HCT116 (cell line): Measurements from ENCODE around the gene MZB1. TPM values are rescaled to one million over a fixed set of nuclear protein-coding genes. Genes with fewer than 3 reads are reported as not detected.

Source experiments
- ATAC-seq: fragments of 200-7000 bp; cut with Tn5 transposase; 2 replicates; pipeline ENCODE4 v1.9.1; 2020; ENCODE audit warnings: mild to moderate bottlenecking, moderate library complexity
- BruUV-seq: library from RNA; stranded (reverse); fragments of 400-500 nt; replicated peaks from 2 replicates; lab custom pipeline; 2021; lab: Mats Ljungman, UMichigan
- CTCF ChIA-PET: fragments of 300-600 bp; sonication (Branson Sonifier 250); formaldehyde crosslinking; loops from one replicate; lab custom pipeline; 2021; ENCODE audit warnings: antibody characterized with exemption; lab: Charles Lee
- POLR2A ChIA-PET: fragments of 300-600, 350-600 bp; sonication (Branson Sonifier 250); formaldehyde crosslinking; loops from one replicate; lab custom pipeline; 2021; ENCODE audit warnings: antibody characterized with exemption; lab: Charles Lee
- RAD21 ChIA-PET, 2 experiments: fragments of 300-600 bp; sonication (Branson Sonifier 250); formaldehyde crosslinking; loops; one replicate each; lab custom pipeline; 2023; ENCODE audit warnings: low total read pairs in 2 of 2; ENCODE audit not compliant: uncharacterized antibody in 2 of 2, unreplicated experiment in 2 of 2, low non-redundant PET in 1 of 2; lab: Charles Lee
- DNase-seq: peaks from one replicate; pipeline ENCODE4 v3.0.0-alpha.2; 2010; ENCODE audit warnings: low read depth, low spot score
- H2AFZ ChIP-seq: fragments of 200-600 bp; shearing (Covaris generic), sonication (generic); 2 replicates; pipeline ENCODE4 v1.6.1; 2017; ENCODE audit warnings: low read depth, mixed run types, mixed read lengths, antibody characterized with exemption, low read length; ENCODE audit not compliant: poor library complexity, severe bottlenecking
- H3K27ac ChIP-seq: 2 replicates; pipeline ENCODE4 v1.5.1; 2012; ENCODE audit warnings: low read depth, low read length
- H3K27me3 ChIP-seq: fragments of 200-600 bp; sonication (generic); 2 replicates; pipeline ENCODE4 v1.6.1; 2016; ENCODE audit warnings: mixed run types, low read length, mixed read lengths; ENCODE audit not compliant: insufficient read depth
- H3K36me3 ChIP-seq, 2 experiments: fragments of 200-500 bp in 1 of 2; fragments of 200-600 bp in 1 of 2; sonication (Bioruptor generic) in 1 of 2; sonication (generic) in 1 of 2; 2 replicates each; pipeline versions ENCODE4 v1.5.1 to v1.6.1; 2014 to 2016; ENCODE audit warnings: low read length in 2 of 2, inconsistent platforms in 1 of 2, mixed read lengths in 1 of 2, mixed run types in 1 of 2; ENCODE audit not compliant: insufficient read depth in 2 of 2, control insufficient read depth in 1 of 2
- H3K4me1 ChIP-seq, 2 experiments: fragments of 200-600 bp in 1 of 2; sonication (generic) in 1 of 2; 2 replicates each; pipeline versions ENCODE4 v1.5.1 to v1.6.1; 2012 to 2017; ENCODE audit warnings: low read length in 2 of 2, inconsistent platforms in 1 of 2, mild to moderate bottlenecking in 1 of 2, mixed read lengths in 1 of 2, mixed run types in 1 of 2, moderate library complexity in 1 of 2; ENCODE audit not compliant: insufficient read depth in 2 of 2, control insufficient read depth in 1 of 2
- H3K4me2 ChIP-seq: fragments of 200-600 bp; sonication (generic); 2 replicates; pipeline ENCODE4 v1.6.1; 2017; ENCODE audit warnings: mixed run types, low read length, mixed read lengths
- H3K4me3 ChIP-seq, 2 experiments: fragments of 200-600 bp in 1 of 2; sonication (generic) in 1 of 2; replicated peaks in 1 of 2; 2 replicates each; pipeline ENCODE4 v1.5.1; 2011 to 2016; ENCODE audit warnings: low read length in 2 of 2, control low read depth in 1 of 2, low read depth in 1 of 2, mild to moderate bottlenecking in 1 of 2, mixed read lengths in 1 of 2, mixed run types in 1 of 2
- H3K79me2 ChIP-seq: fragments of 200-600 bp; sonication (generic); 2 replicates; pipeline ENCODE4 v1.6.1; 2017; ENCODE audit warnings: mild to moderate bottlenecking, mixed run types, low read length, moderate library complexity, mixed read lengths; ENCODE audit not compliant: insufficient read depth
- H3K9ac ChIP-seq: fragments of 200-600 bp; sonication (generic); 2 replicates; pipeline ENCODE4 v1.6.1; 2016; ENCODE audit warnings: low read length, mixed read lengths
- H3K9me2 ChIP-seq: fragments of 200-600 bp; sonication (generic), shearing (Covaris generic); 2 replicates; pipeline ENCODE4 v1.6.1; 2017; ENCODE audit warnings: mixed run types, mild to moderate bottlenecking, moderate library complexity; ENCODE audit not compliant: insufficient read depth
- H3K9me3 ChIP-seq, 2 experiments: fragments of 200-500 bp in 1 of 2; fragments of 200-600 bp in 1 of 2; sonication (Bioruptor generic) in 1 of 2; sonication (generic) in 1 of 2; 2 replicates each; pipeline ENCODE4 v1.6.1; 2014 to 2017; ENCODE audit warnings: low read length in 2 of 2, mixed read lengths in 2 of 2, inconsistent platforms in 1 of 2, low read depth in 1 of 2, mild to moderate bottlenecking in 1 of 2, mixed run types in 1 of 2, moderate library complexity in 1 of 2; ENCODE audit not compliant: control insufficient read depth in 1 of 2, insufficient read depth in 1 of 2
- H4K20me1 ChIP-seq: fragments of 200-600 bp; sonication (generic), shearing (Covaris generic); 2 replicates; pipeline ENCODE4 v1.6.1; 2017; ENCODE audit warnings: mixed run types, mild to moderate bottlenecking, moderate library complexity; ENCODE audit not compliant: insufficient read depth
- CBX3 ChIP-seq: IDR thresholded peaks from 2 replicates; pipeline ENCODE4 v1.6.1; 2012; ENCODE audit warnings: low read depth
- EZH2phosphoT487 ChIP-seq: fragments of 200-600 bp; IDR thresholded peaks from 2 replicates; pipeline ENCODE4 v1.6.1; 2018; ENCODE audit warnings: antibody characterized with exemption, borderline replicate concordance
- POLR2A ChIP-seq: IDR thresholded peaks from 2 replicates; pipeline ENCODE4 v1.7.0; 2011; ENCODE audit warnings: borderline replicate concordance; ENCODE audit not compliant: insufficient read depth, insufficient read length; ENCODE audit errors: extremely low read depth
- REST ChIP-seq: IDR thresholded peaks from 2 replicates; pipeline ENCODE4 v1.6.1; 2012; ENCODE audit warnings: low read depth
- TCF7L2 ChIP-seq: IDR thresholded peaks from 2 replicates; pipeline ENCODE4 v1.7.0; 2011; ENCODE audit warnings: borderline replicate concordance, inconsistent platforms; ENCODE audit not compliant: insufficient read depth, insufficient read length; ENCODE audit errors: extremely low read depth
- intact Hi-C: fragments of 100-400 bp; cut with micrococcal nuclease; formaldehyde crosslinking; loops from 2 replicates; pipeline ENCODE4 v1.10.0; 2022
- total RNA-seq: library from RNA; stranded (reverse); gene quantifications from one replicate; pipeline ENCODE4 v1.2.1, GENCODE V29; 2021; ENCODE audit not compliant: unreplicated experiment

MZB1 gene
- total RNA-seq, 1 experiment from 2014 or later, result 0.81 TPM

- ChIA-PET CTCF (no interaction called here), POLR2A (no interaction called here)
- H3K4me1 ChIP-seq, result peaks cover 3 to 15% of the 10 kb centered on the region in 2 experiments; a peak in 3 of 4 replicates
- no peak overlapping the region for H3K27ac ChIP-seq
- no peaks in the 10 kb centered on the region for H4K20me1 ChIP-seq
- H3K4me2 ChIP-seq, result no peak overlapping the region
- no peaks in the 10 kb centered on the region for H3K79me2 ChIP-seq
- no peak overlapping the region for H2AFZ ChIP-seq
- TF ChIP-seq POLR2A, result no peak
- no peak for TF ChIP-seq REST
- TF ChIP-seq TCF7L2, result no peak
- TF ChIP-seq CBX3, result no peak
- TF ChIP-seq EZH2phosphoT487, result no peak
- TF ChIP-seq, all 23 proteins: peak for 0
- no peak for ATAC-seq
- no peak overlapping the region for H3K4me3 ChIP-seq
- intact Hi-C loops, result no loop called here
- RAD21 ChIA-PET, result no interaction called here
- BruUV-seq, result no TSS peak
- DNase-seq, result no peak
- no peaks in the 10 kb centered on the region for H3K9me2 ChIP-seq
- H3K36me3 ChIP-seq, result no peaks in the 10 kb centered on the region
- H3K9ac ChIP-seq, result no peak overlapping the region
- no peaks in the 10 kb centered on the region for H3K27me3 ChIP-seq
- H3K9me3 ChIP-seq, result no peaks in the 10 kb centered on the region
Measured at GRCh38 chr5:139413153-139413552, 23.4 kb upstream of the MZB1 start.
